Stimulated activated CD8-positive, alpha-beta memory T cell treated with anti-CD3 and anti-CD28 coated beads, Interleukin-2, amount 100 ng/mL, for 1 hour (primary cell): ENCODE data around the gene ANTXR1.

ENCODE experiments used
- DNase-seq, 2 donors: peaks; one replicate each; pipeline ENCODE4 v3.0.0-alpha.2; 2020; ENCODE audit warnings: low read depth in 2 of 2

Gene ANTXR1

GRCh38 chr2:69033461-69034095 lies 20.6 kb downstream of the ANTXR1 start:
- no peak for DNase-seq

- DNase-seq = no peak
Observed at GRCh38 chr2:69034122-69034521, 21.1 kb downstream of the ANTXR1 start.

GRCh38 chr2:69034845-69035244 lies 21.9 kb downstream of the ANTXR1 start:
- no peak for DNase-seq

GRCh38 chr2:69036926-69037325 lies 23.9 kb downstream of the ANTXR1 start:
- DNase-seq = no peak

- DNase-seq = no peak
Observed at GRCh38 chr2:69041214-69041613, 28.2 kb downstream of the ANTXR1 start.

GRCh38 chr2:69043736-69044400 lies 30.9 kb downstream of the ANTXR1 start:
- no peak for DNase-seq

GRCh38 chr2:69046221-69046662 lies 33.3 kb downstream of the ANTXR1 start:
- no peak for DNase-seq

- no peak for DNase-seq
Observed at GRCh38 chr2:69047625-69048145, 34.7 kb downstream of the ANTXR1 start.

- no peak for DNase-seq
Observed at GRCh38 chr2:69050802-69051201, 37.8 kb downstream of the ANTXR1 start.

GRCh38 chr2:69053416-69053965 lies 40.5 kb downstream of the ANTXR1 start:
- DNase-seq = no peak

- DNase-seq = no peak
Observed at GRCh38 chr2:69054431-69054830, 41.5 kb downstream of the ANTXR1 start.

- DNase-seq = no peak
Observed at GRCh38 chr2:69055688-69056470, 42.9 kb downstream of the ANTXR1 start.

- DNase-seq = no peak
Observed at GRCh38 chr2:69057660-69058059, 44.7 kb downstream of the ANTXR1 start.

- DNase-seq = no peak
Observed at GRCh38 chr2:69059731-69060290, 46.8 kb downstream of the ANTXR1 start.

- no peak for DNase-seq
Observed at GRCh38 chr2:69060938-69061501, 48.0 kb downstream of the ANTXR1 start.

GRCh38 chr2:69061525-69061924 lies 48.5 kb downstream of the ANTXR1 start:
- no peak for DNase-seq

- no peak for DNase-seq
Observed at GRCh38 chr2:69062307-69062962, 49.5 kb downstream of the ANTXR1 start.

- DNase-seq = no peak
Observed at GRCh38 chr2:69065735-69066336, 52.9 kb downstream of the ANTXR1 start.

- no peak for DNase-seq
Observed at GRCh38 chr2:69067026-69067630, 54.1 kb downstream of the ANTXR1 start.

GRCh38 chr2:69067866-69068265 lies 54.9 kb downstream of the ANTXR1 start:
- DNase-seq = no peak
